Measurements from ENCODE around the gene NKX1-2. TPM values are rescaled to one million over a fixed set of nuclear protein-coding genes. Genes with fewer than 3 reads are reported as not detected.
A peak's percentile ranks its signal among the peaks of the same experiment; 100 is the strongest.

The NKX1-2 gene
- total RNA-seq, 1 donor from 2014 or later: not detected

DNA sequence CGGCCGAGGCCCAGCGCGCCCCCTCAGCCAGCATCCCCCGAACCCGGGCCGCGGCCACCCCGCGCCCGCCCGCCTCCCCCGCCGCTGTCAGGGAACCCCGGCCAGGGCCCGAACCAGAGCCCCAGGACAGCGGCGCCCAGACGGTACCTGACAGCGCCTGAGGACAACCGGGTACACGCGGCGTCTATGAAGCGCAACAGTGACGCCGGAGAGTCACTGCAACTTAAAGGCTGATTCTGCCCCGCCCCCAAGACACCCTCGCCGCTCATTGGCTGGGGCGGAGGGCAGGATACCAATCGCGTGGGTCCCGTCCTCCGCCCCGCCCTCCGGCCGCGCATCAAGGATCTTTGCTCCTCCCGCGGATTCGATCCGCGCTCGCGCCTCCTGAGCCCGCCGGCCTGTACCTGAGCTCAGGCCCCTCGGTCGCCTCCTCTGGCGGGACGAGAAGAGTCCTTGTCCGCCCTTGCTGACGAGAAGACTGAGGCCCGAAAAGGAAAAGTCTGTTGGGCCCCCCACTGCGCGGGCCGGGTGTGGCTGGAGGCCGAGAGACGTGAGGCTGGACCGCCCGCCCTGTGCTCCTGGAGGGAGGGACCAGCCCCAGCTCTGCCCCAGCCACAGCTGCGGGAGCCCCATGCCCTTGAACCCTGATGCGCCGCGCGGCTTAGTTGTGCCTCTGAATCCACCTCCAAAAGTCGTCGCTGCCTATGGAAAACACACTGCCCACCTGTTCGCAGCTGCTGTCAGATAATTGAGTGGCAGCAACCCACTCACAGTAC is 30.9 kb downstream of the NKX1-2 start, which contains the start of gene OAT:
Gene OAT (minus strand): TSS at position 198 of the 776 bp plus-strand sequence. CDS start 6,752 bp downstream, outside the sequence.
- Mint-ChIP-seq H3K4me3 (peak within 1 kb of the TSS; percentile 85), H3K9me3 (no peaks in the 10 kb centered on the region), H3K27ac (peak within 1 kb of the TSS; percentile 75), H3K36me3 (no peaks in the 10 kb centered on the region), H3K27me3 (ENCODE audit: low read depth) (peaks cover 12% of the 10 kb centered on the region), H3K4me1 (peaks cover 11% of the 10 kb centered on the region)
- TF ChIP-seq, protein P1, sequence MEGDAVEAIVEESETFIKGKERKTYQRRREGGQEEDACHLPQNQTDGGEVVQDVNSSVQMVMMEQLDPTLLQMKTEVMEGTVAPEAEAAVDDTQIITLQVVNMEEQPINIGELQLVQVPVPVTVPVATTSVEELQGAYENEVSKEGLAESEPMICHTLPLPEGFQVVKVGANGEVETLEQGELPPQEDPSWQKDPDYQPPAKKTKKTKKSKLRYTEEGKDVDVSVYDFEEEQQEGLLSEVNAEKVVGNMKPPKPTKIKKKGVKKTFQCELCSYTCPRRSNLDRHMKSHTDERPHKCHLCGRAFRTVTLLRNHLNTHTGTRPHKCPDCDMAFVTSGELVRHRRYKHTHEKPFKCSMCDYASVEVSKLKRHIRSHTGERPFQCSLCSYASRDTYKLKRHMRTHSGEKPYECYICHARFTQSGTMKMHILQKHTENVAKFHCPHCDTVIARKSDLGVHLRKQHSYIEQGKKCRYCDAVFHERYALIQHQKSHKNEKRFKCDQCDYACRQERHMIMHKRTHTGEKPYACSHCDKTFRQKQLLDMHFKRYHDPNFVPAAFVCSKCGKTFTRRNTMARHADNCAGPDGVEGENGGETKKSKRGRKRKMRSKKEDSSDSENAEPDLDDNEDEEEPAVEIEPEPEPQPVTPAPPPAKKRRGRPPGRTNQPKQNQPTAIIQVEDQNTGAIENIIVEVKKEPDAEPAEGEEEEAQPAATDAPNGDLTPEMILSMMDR (IDR thresholded peaks at IDR 0.05; ENCODE audit: unreplicated experiment): no peak
- DNase-seq (ENCODE audit: low spot score in 2 of 2, unreplicated experiment in 2 of 2): peak; percentile 95 to 96

DNA sequence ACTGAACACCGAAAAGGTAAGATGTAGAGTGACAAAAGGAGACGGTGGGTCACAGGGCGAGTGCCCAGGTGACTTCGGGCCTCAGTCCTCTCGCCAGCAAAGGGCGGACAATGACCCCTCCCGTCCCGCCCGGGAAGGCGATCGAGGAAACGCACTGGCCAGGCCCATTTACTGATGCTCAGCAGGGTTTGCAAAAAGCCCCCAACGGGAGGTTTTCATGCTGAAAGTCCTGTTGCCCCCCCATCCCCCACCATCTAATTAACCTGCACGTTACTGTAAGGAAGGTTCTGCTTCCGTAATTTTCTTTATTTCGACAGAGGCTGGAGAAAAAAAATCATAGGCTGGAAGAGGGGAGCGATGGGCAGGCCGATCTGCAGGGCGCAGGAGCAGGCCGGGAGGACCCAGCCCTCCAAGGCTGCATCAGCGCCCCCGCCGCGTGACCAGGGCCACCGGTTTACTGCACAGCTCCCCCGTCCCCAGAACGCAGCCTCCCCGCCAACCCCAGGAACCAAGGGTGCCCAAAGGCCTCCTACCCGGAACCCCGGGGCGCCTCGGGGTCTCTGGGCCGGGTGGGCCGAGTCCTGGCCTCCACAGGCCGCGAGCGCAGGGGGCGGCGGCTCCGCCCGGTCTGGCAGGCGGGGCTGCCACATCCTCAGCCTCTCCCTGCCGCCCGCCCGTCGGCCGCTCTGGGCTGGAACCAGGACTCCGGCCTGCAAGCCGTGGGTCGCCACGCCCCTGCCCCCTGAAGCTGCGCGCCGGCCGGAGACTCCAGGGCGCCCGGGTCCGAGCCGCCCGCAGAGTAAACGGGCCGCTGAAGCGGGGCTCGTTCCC is 31.7 kb downstream of the NKX1-2 start:
- peak overlapping the region; percentile 85 for H3K4me3 Mint-ChIP-seq
- no peaks in the 10 kb centered on the region for H3K36me3 Mint-ChIP-seq
- peak; percentile 28 to 65 for DNase-seq (ENCODE audit: low spot score in 2 of 2, unreplicated experiment in 2 of 2)
- TF ChIP-seq, protein P1 (IDR thresholded peaks at IDR 0.05; ENCODE audit: unreplicated experiment): no peak
- H3K27me3 Mint-ChIP-seq (ENCODE audit: low read depth): peaks cover 12% of the 10 kb centered on the region
- no peaks in the 10 kb centered on the region for H3K9me3 Mint-ChIP-seq
- peak overlapping the region; percentile 75 for H3K27ac Mint-ChIP-seq
- H3K4me1 Mint-ChIP-seq: peaks cover 11% of the 10 kb centered on the region

DNA sequence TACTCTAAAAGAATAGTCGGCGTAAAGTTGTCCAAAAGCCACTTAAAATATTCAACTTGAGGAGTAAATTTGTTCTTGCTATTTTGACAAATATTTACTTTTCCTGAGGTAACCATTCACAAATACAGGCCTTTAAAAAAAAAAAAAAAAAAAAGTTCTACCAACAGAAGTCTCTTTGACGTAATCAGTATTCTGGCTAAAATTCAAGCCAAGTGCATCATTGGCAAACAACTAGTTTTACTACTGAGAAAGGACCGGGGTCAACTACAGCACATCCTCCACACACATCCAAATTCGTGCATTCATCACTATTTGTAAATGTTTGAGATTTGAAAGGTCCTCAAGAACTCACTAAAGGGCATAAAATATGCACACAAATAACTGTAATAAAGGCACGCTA is 33.1 kb downstream of the NKX1-2 start:
- Mint-ChIP-seq H3K36me3 (peaks cover 4% of the 10 kb centered on the region), H3K4me1 (peaks cover 11% of the 10 kb centered on the region), H3K9me3 (no peaks in the 10 kb centered on the region), H3K4me3 (peak overlapping the region; percentile 56), H3K27me3 (ENCODE audit: low read depth) (peaks cover 7% of the 10 kb centered on the region), H3K27ac (no peak overlapping the region)
- TF ChIP-seq, protein P1 (IDR thresholded peaks at IDR 0.05; ENCODE audit: unreplicated experiment): no peak
- DNase-seq (ENCODE audit: low spot score in 2 of 2, unreplicated experiment in 2 of 2): no peak

DNA sequence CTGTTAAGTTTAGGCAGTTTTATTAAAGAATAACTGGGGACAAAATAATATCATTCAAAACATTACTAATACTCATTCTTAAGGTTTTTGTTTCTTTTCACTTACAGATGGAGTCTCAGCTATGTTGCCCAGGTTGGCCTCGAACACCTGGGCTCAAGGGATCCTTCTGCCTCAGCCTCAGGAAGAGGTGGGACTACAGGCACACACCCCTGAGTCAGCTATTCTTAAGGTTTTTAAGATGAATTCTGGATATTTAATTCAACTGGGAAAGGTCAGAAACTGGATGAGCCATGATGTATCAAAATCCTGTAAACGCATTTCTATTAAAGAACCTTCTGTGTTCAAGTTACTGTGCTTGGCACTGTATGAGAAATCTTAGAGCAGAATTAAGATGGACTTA is 34.6 kb downstream of the NKX1-2 start:
- Mint-ChIP-seq H3K9me3 (no peaks in the 10 kb centered on the region), H3K27me3 (ENCODE audit: low read depth) (peaks cover under 1% of the 10 kb centered on the region), H3K27ac (no peak overlapping the region), H3K4me1 (peaks cover 11% of the 10 kb centered on the region), H3K36me3 (peaks cover 13% of the 10 kb centered on the region), H3K4me3 (no peak overlapping the region)
- TF ChIP-seq, protein P1 (IDR thresholded peaks at IDR 0.05; ENCODE audit: unreplicated experiment): no peak
- no peak for DNase-seq (ENCODE audit: low spot score in 2 of 2, unreplicated experiment in 2 of 2)

DNA sequence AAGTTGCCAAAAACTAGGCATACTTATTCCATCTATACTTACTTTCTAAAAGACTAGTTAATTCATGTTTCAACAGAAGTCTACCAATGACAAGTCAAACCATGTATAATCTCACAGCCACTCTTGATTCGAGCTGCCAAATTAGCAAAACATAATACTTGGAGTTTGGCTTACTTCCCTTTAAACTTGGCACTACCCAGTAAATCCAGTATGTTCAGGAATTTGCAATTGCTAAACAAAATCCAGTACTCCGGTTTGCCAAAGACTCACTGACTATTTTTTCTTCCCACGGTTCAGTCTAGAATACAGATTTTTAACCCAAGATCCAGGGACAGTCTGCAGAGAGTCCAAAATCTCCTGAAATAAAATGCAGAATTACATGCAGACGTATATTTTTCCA is 35.8 kb downstream of the NKX1-2 start:
- Mint-ChIP-seq H3K27me3 (ENCODE audit: low read depth) (no peaks in the 10 kb centered on the region), H3K4me1 (peaks cover 11% of the 10 kb centered on the region), H3K27ac (no peak overlapping the region), H3K9me3 (no peaks in the 10 kb centered on the region), H3K4me3 (no peak overlapping the region), H3K36me3 (peaks cover 13% of the 10 kb centered on the region)
- DNase-seq (ENCODE audit: low spot score in 2 of 2, unreplicated experiment in 2 of 2): no peak
- TF ChIP-seq, protein P1 (IDR thresholded peaks at IDR 0.05; ENCODE audit: unreplicated experiment): no peak

Measured in mesothelial cell of epicardium (in vitro differentiated cells).